ENCODE measurements around the gene DDX25.

DNA sequence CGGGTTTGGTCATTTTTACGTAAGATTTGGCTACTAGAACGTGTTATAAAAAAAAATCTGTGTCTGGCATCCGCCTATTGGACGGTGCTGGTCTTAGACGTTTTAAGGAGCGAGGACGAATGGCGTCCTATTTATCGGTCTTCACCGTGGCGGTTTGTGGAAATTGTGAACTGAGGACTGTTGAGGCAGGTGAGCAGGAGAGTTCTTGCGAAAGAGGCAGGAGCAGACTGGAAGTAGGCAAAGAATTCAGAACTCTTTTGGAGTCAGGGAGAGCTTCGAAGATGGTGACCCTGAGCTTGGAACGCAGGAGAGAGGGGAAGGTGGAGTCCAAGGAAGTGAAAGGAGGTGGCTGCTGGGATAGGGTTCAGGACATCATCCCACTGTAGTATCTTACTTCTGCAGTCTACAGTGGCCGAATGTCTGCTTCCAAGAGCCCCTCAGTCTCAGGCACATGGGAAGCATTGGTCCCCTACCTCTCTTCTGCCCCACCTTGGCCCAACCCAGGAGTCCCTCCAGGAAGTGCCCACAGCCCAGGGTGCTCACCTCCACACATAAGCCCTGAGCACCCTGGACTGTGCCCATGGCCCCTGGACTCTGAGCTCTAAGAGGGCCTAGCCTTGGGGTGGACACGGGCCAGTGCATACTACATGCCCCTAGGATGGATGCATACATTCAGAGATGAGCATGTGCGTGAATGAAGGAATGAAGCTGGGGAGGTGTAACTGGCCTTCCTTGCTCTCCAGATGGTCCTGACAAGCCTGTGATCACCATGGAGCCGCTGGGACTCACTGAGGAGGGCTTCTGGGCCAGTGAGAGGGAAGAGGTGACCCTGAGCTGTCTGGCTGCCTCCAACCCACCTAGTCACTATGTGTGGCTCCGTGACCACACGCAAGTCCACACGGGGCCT is 45.2 kb downstream of the DDX25 start:
- TF ChIP-seq, protein P1, sequence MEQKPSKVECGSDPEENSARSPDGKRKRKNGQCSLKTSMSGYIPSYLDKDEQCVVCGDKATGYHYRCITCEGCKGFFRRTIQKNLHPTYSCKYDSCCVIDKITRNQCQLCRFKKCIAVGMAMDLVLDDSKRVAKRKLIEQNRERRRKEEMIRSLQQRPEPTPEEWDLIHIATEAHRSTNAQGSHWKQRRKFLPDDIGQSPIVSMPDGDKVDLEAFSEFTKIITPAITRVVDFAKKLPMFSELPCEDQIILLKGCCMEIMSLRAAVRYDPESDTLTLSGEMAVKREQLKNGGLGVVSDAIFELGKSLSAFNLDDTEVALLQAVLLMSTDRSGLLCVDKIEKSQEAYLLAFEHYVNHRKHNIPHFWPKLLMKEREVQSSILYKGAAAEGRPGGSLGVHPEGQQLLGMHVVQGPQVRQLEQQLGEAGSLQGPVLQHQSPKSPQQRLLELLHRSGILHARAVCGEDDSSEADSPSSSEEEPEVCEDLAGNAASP (CRISPR knock-in tag; IDR thresholded peaks at IDR 0.05; ENCODE audit: borderline replicate concordance): no peak
- TF ChIP-seq TAF15 (IDR thresholded peaks at IDR 0.05; ENCODE audit: low read depth, low read length, poor library complexity, severe bottlenecking): no peak
- TF ChIP-seq, protein P2, sequence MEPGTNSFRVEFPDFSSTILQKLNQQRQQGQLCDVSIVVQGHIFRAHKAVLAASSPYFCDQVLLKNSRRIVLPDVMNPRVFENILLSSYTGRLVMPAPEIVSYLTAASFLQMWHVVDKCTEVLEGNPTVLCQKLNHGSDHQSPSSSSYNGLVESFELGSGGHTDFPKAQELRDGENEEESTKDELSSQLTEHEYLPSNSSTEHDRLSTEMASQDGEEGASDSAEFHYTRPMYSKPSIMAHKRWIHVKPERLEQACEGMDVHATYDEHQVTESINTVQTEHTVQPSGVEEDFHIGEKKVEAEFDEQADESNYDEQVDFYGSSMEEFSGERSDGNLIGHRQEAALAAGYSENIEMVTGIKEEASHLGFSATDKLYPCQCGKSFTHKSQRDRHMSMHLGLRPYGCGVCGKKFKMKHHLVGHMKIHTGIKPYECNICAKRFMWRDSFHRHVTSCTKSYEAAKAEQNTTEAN (CRISPR knock-in tag; conservative IDR thresholded peaks at IDR 0.05): no peak
- TF ChIP-seq, protein P3, sequence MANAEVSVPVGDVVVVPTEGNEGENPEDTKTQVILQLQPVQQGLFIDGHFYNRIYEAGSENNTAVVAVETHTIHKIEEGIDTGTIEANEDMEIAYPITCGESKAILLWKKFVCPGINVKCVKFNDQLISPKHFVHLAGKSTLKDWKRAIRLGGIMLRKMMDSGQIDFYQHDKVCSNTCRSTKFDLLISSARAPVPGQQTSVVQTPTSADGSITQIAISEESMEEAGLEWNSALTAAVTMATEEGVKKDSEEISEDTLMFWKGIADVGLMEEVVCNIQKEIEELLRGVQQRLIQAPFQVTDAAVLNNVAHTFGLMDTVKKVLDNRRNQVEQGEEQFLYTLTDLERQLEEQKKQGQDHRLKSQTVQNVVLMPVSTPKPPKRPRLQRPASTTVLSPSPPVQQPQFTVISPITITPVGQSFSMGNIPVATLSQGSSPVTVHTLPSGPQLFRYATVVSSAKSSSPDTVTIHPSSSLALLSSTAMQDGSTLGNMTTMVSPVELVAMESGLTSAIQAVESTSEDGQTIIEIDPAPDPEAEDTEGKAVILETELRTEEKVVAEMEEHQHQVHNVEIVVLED (CRISPR knock-in tag; IDR thresholded peaks at IDR 0.05; ENCODE audit: borderline replicate concordance): no peak
- TF ChIP-seq, protein P4, sequence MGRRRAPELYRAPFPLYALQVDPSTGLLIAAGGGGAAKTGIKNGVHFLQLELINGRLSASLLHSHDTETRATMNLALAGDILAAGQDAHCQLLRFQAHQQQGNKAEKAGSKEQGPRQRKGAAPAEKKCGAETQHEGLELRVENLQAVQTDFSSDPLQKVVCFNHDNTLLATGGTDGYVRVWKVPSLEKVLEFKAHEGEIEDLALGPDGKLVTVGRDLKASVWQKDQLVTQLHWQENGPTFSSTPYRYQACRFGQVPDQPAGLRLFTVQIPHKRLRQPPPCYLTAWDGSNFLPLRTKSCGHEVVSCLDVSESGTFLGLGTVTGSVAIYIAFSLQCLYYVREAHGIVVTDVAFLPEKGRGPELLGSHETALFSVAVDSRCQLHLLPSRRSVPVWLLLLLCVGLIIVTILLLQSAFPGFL (CRISPR knock-in tag; IDR thresholded peaks at IDR 0.05): no peak
- no peak for TF ChIP-seq SP1 (IDR thresholded peaks at IDR 0.05)
- TF ChIP-seq SP1 (CRISPR knock-in tag; IDR thresholded peaks at IDR 0.05): no peak
- no peak for TF ChIP-seq FOXM1 (CRISPR knock-in tag; IDR thresholded peaks at IDR 0.05)
- TF ChIP-seq EZH2 (conservative IDR thresholded peaks at IDR 0.05; ENCODE audit: low read depth, low read length): no peak
- TF ChIP-seq TGIF2 (CRISPR knock-in tag; IDR thresholded peaks at IDR 0.05): no peak
- no peak for TF ChIP-seq EP300 (IDR thresholded peaks at IDR 0.05; ENCODE audit: low read depth in 2 of 2, low read length in 2 of 2)
- TF ChIP-seq EP300 (CRISPR knock-in tag; IDR thresholded peaks at IDR 0.05; ENCODE audit: borderline replicate concordance): no peak
